Bronchial epithelial cell (primary cell): ENCODE results near the gene XRCC4. TPM values are rescaled to one million over a fixed set of nuclear protein-coding genes. Genes with fewer than 3 reads are reported as not detected.

Experiments
- total RNA-seq: library from RNA; depleted of rRNA; stranded (reverse); fragments of >200 nt; gene quantifications from 2 replicates; pipeline ENCODE4 v1.2.1, GENCODE V29; 2014

The XRCC4 gene
- total RNA-seq, 1 donor from 2014 or later: 9.5 TPM

Other genes with a start within 250 kb of the XRCC4 start
- 45.0 and 51.1 TPM in 2 replicates for gene TMEM167A, start 153 bp upstream of the XRCC4 start, total RNA-seq